GM23338 (cell line): ENCODE data around the gene COL2A1. TPM values are rescaled to one million over a fixed set of nuclear protein-coding genes. Genes with fewer than 3 reads are reported as not detected.

ENCODE experiments used
- ATAC-seq: fragments of 200-7000 bp; cut with Tn5 transposase; 3 replicates; pipeline ENCODE4 v1.9.1; 2020
- DNase-seq: peaks from one replicate; pipeline ENCODE4 v3.0.0-alpha.2; 2015; ENCODE audit warnings: low spot score
- H2AFZ ChIP-seq: fragments of 200-600 bp; sonication (generic); 2 replicates; pipeline ENCODE4 v1.8.0; 2016; ENCODE audit warnings: antibody characterized with exemption, mild to moderate bottlenecking, moderate library complexity
- H3F3A ChIP-seq: fragments of 200-600 bp; sonication (generic); replicated peaks from 2 replicates; pipeline ENCODE4 v1.8.0; 2017; ENCODE audit warnings: antibody characterized with exemption, mixed run types, low read depth
- H3K27ac ChIP-seq: fragments of 200-600 bp; sonication (generic); 2 replicates; pipeline ENCODE4 v1.6.1; 2016; ENCODE audit warnings: low read depth
- H3K27me3 ChIP-seq: fragments of 200-600 bp; sonication (generic); 2 replicates; pipeline ENCODE4 v1.8.0; 2016; ENCODE audit warnings: mild to moderate bottlenecking, mixed run types, moderate library complexity; ENCODE audit not compliant: insufficient read depth
- H3K36me3 ChIP-seq: fragments of 200-600 bp; sonication (generic); 2 replicates; pipeline ENCODE4 v1.8.0; 2016; ENCODE audit warnings: mild to moderate bottlenecking; ENCODE audit not compliant: insufficient read depth
- H3K4me1 ChIP-seq: fragments of 200-600 bp; sonication (generic); 2 replicates; pipeline ENCODE4 v1.8.0; 2016; ENCODE audit warnings: mild to moderate bottlenecking, moderate library complexity; ENCODE audit not compliant: insufficient read depth
- H3K4me2 ChIP-seq: fragments of 200-600 bp; sonication (generic); 2 replicates; pipeline ENCODE4 v1.7.1; 2017; ENCODE audit warnings: mixed run types
- H3K4me3 ChIP-seq: fragments of 200-600 bp; sonication (generic); 2 replicates; pipeline ENCODE4 v1.6.1; 2016; ENCODE audit warnings: mixed run types
- H3K79me2 ChIP-seq: fragments of 200-600 bp; sonication (generic); replicated peaks from 2 replicates; pipeline ENCODE4 v1.8.0; 2017; ENCODE audit warnings: mild to moderate bottlenecking; ENCODE audit not compliant: insufficient read depth
- H3K9me2 ChIP-seq: fragments of 200-600 bp; sonication (generic); 2 replicates; pipeline ENCODE4 v1.8.0; 2017; ENCODE audit not compliant: insufficient read depth
- H4K20me1 ChIP-seq: fragments of 200-600 bp; sonication (generic); replicated peaks from 2 replicates; pipeline ENCODE4 v1.8.0; 2017; ENCODE audit warnings: mild to moderate bottlenecking; ENCODE audit not compliant: insufficient read depth
- H3K27ac Mint-ChIP-seq: 2 replicates; pipeline ENCODE4 v1.8.0; 2020; ENCODE audit warnings: inconsistent platforms, mild to moderate bottlenecking, moderate library complexity, mixed read lengths
- H3K27me3 Mint-ChIP-seq: 3 replicates; pipeline ENCODE4 v1.8.0; 2022; ENCODE audit warnings: low read depth, mild to moderate bottlenecking, moderate library complexity, mixed read lengths, inconsistent platforms; ENCODE audit not compliant: insufficient read depth, poor library complexity
- H3K36me3 Mint-ChIP-seq: 3 replicates; pipeline ENCODE4 v1.8.0; 2021; ENCODE audit warnings: low read depth, mild to moderate bottlenecking, inconsistent platforms, moderate library complexity, mixed read lengths
- H3K4me1 Mint-ChIP-seq: 3 replicates; pipeline ENCODE4 v1.8.0; 2020; ENCODE audit warnings: mild to moderate bottlenecking, inconsistent platforms, mixed read lengths
- H3K4me3 Mint-ChIP-seq: 3 replicates; pipeline ENCODE4 v1.8.0; 2021; ENCODE audit warnings: moderate library complexity, mild to moderate bottlenecking, inconsistent platforms, mixed read lengths
- H3K9me3 Mint-ChIP-seq: 3 replicates; pipeline ENCODE4 v1.8.0; 2020; ENCODE audit warnings: moderate library complexity, mild to moderate bottlenecking, inconsistent platforms, mixed read lengths
- CTCF ChIP-seq, 2 experiments: fragments of 200-600 bp in 1 of 2; sonication (generic) in 1 of 2; conservative IDR thresholded peaks; 2 replicates each; pipeline versions ENCODE4 v1.5.1 to v1.6.1; 2016 to 2017; ENCODE audit warnings: antibody characterized with exemption in 2 of 2, low read depth in 2 of 2, mild to moderate bottlenecking in 2 of 2, moderate library complexity in 1 of 2
- ETS1 ChIP-seq: IDR thresholded peaks from 2 replicates; pipeline ENCODE4 v1.6.1; 2016; ENCODE audit warnings: antibody characterized with exemption
- EZH2 ChIP-seq: fragments of 200-600 bp; sonication (generic); IDR thresholded peaks from one replicate; pipeline ENCODE4 v1.8.0; 2017; ENCODE audit warnings: antibody characterized with exemption, mild to moderate bottlenecking, low read depth; ENCODE audit not compliant: unreplicated experiment
- JUNB ChIP-seq: IDR thresholded peaks from one replicate; pipeline ENCODE4 v1.6.1; 2016; ENCODE audit warnings: antibody characterized with exemption; ENCODE audit not compliant: unreplicated experiment
- REST ChIP-seq: IDR thresholded peaks from one replicate; pipeline ENCODE4 v1.6.1; 2018; ENCODE audit warnings: antibody characterized with exemption; ENCODE audit not compliant: unreplicated experiment
- ZNF114 ChIP-seq: fragments of 250-450 bp; sonication (Bioruptor Pico); IDR thresholded peaks from 2 replicates; pipeline ENCODE4 v1.5.0; 2020; ENCODE audit warnings: mild to moderate bottlenecking, moderate library complexity
- polyA plus RNA-seq: library from polyadenylated mRNA; unstranded; fragments of >200 nt; fragmentation: Nextera tagmentation; extraction: Ambion mirVana; gene quantifications from 2 replicates; pipeline ENCODE4 v1.2.1, GENCODE V29; 2016
- total RNA-seq: library from RNA; depleted of rRNA; stranded (reverse); fragments of >200 nt; shearing (Covaris generic); gene quantifications from 2 replicates; pipeline ENCODE4 v1.2.3, GENCODE V29; 2014

Gene COL2A1
- total and polyA plus RNA-seq, 2 experiments from 2014 or later, result 7.0 to 24.6 TPM

- no peak for TF ChIP-seq REST
- no peak for TF ChIP-seq CTCF (conservative IDR thresholded peaks at IDR 0.05; ENCODE audit: low read depth in 2 of 2)
Measured at GRCh38 chr12:48019639-48020265, 15.5 kb upstream of the COL2A1 start (continued).

GRCh38 chr12:48018618-48018995 is 14.3 kb upstream of the COL2A1 start:
- Histone ChIP-seq H4K20me1 (peaks cover 14% of the 10 kb centered on the region), H3K4me1 (peaks cover 15% of the 10 kb centered on the region), H3K4me2 (no peak overlapping the region), H3K36me3 (no peaks in the 10 kb centered on the region), H2AFZ (no peak overlapping the region), H3K4me3 (no peak overlapping the region), H3K79me2 (no peaks in the 10 kb centered on the region), H3K27me3 (peaks cover 100% of the 10 kb centered on the region), H3F3A (no peaks in the 10 kb centered on the region), H3K27ac (no peak overlapping the region), H3K9me2 (no peaks in the 10 kb centered on the region)
- Mint-ChIP-seq H3K4me3 (no peak overlapping the region), H3K27ac (no peak overlapping the region), H3K4me1 (peaks cover 19% of the 10 kb centered on the region), H3K36me3 (no peaks in the 10 kb centered on the region; the same call in 2 of the 3 replicates), H3K27me3 (peaks cover 100% of the 10 kb centered on the region), H3K9me3 (no peaks in the 10 kb centered on the region)
- no peak for DNase-seq
- no peak for TF ChIP-seq ZNF114 (CRISPR knock-in tag)
- no peak for TF ChIP-seq JUNB
- TF ChIP-seq EZH2, result peak; percentile 49
- no peak for TF ChIP-seq ETS1
- no peak for ATAC-seq
